OCI-LY1 (cell line): ENCODE results near the gene TSTD1.

Experiments used
- EZH2 ChIP-seq: fragments of 200-600 bp; sonication (generic), shearing (Covaris generic); IDR thresholded peaks from 2 replicates; pipeline ENCODE4 v1.8.0; 2017; ENCODE audit warnings: borderline replicate concordance, mixed run types, mild to moderate bottlenecking, antibody characterized with exemption, low read length, moderate library complexity, mixed read lengths
- TF ChIP-seq, protein P1 (sequence below): fragments of 200-600 bp; sonication (generic), shearing (Covaris generic); IDR thresholded peaks from 2 replicates; pipeline ENCODE4 v1.5.1; 2017; ENCODE audit warnings: mild to moderate bottlenecking, antibody characterized with exemption, low read length, moderate library complexity, mixed read lengths

DNA sequence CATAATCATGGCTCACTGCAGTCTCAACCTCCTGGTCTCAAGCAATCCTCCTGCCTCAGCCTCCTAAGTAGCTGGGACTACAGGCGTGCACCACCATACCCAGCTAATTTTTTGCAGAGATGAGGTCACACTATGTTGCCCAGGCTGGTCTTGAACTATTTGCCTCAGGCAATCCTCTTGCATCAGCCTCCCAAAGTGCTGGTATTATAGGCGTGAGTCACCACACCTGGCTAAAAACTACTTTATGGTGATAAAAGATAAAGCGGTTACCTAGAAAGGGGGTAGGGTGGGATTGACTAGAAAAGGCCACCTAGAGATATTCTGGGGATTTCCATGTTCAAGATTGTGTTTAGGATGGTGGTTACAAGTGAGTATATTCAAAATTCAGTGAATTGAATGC is 5.0 kb downstream of the TSTD1 start:
- TF ChIP-seq EZH2, result no peak
- TF ChIP-seq, protein P1, sequence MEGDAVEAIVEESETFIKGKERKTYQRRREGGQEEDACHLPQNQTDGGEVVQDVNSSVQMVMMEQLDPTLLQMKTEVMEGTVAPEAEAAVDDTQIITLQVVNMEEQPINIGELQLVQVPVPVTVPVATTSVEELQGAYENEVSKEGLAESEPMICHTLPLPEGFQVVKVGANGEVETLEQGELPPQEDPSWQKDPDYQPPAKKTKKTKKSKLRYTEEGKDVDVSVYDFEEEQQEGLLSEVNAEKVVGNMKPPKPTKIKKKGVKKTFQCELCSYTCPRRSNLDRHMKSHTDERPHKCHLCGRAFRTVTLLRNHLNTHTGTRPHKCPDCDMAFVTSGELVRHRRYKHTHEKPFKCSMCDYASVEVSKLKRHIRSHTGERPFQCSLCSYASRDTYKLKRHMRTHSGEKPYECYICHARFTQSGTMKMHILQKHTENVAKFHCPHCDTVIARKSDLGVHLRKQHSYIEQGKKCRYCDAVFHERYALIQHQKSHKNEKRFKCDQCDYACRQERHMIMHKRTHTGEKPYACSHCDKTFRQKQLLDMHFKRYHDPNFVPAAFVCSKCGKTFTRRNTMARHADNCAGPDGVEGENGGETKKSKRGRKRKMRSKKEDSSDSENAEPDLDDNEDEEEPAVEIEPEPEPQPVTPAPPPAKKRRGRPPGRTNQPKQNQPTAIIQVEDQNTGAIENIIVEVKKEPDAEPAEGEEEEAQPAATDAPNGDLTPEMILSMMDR, result no peak
